ENCODE results near the gene HKDC1.

Gene HKDC1

GRCh38 chr10:69211104-69211503 lies 9.0 kb upstream of the HKDC1 start:
- peaks cover 39% of the 10 kb centered on the region for H3K36me3 Mint-ChIP-seq (ENCODE audit: low read depth)
- H3K4me3 Mint-ChIP-seq = no peak overlapping the region
- H3K27me3 Mint-ChIP-seq (ENCODE audit: low read depth) = no peaks in the 10 kb centered on the region
- H3K9me3 Mint-ChIP-seq = peaks cover 14% of the 10 kb centered on the region
- H3K4me1 Mint-ChIP-seq (ENCODE audit: low read depth) = peaks cover 69% of the 10 kb centered on the region
- H3K27ac Mint-ChIP-seq = no peak overlapping the region

GRCh38 chr10:69211524-69211923 lies 8.6 kb upstream of the HKDC1 start:
- Mint-ChIP-seq H3K4me3 (no peak overlapping the region), H3K27me3 (ENCODE audit: low read depth) (no peaks in the 10 kb centered on the region), H3K27ac (no peak overlapping the region), H3K4me1 (ENCODE audit: low read depth) (peaks cover 69% of the 10 kb centered on the region), H3K36me3 (ENCODE audit: low read depth) (peaks cover 35% of the 10 kb centered on the region), H3K9me3 (peaks cover 14% of the 10 kb centered on the region)

GRCh38 chr10:69213591-69214311 lies 6.4 kb upstream of the HKDC1 start:
- Mint-ChIP-seq H3K4me3 (no peak overlapping the region), H3K27ac (peak overlapping the region; percentile 58), H3K4me1 (ENCODE audit: low read depth) (peaks cover 54% of the 10 kb centered on the region), H3K36me3 (ENCODE audit: low read depth) (peaks cover 13% of the 10 kb centered on the region), H3K27me3 (ENCODE audit: low read depth) (no peaks in the 10 kb centered on the region), H3K9me3 (peaks cover 14% of the 10 kb centered on the region)

GRCh38 chr10:69214666-69215131 lies 5.4 kb upstream of the HKDC1 start:
- Mint-ChIP-seq H3K9me3 (peaks cover 14% of the 10 kb centered on the region), H3K4me1 (ENCODE audit: low read depth) (peaks cover 46% of the 10 kb centered on the region), H3K27ac (no peak overlapping the region), H3K4me3 (peak overlapping the region; percentile 3), H3K27me3 (ENCODE audit: low read depth) (no peaks in the 10 kb centered on the region), H3K36me3 (ENCODE audit: low read depth) (peaks cover 6% of the 10 kb centered on the region)

- Mint-ChIP-seq H3K4me3 (peak overlapping the region; percentile 61), H3K9me3 (peaks cover 14% of the 10 kb centered on the region), H3K27me3 (ENCODE audit: low read depth) (no peaks in the 10 kb centered on the region), H3K36me3 (ENCODE audit: low read depth) (peaks cover 1% of the 10 kb centered on the region), H3K4me1 (ENCODE audit: low read depth) (peaks cover 42% of the 10 kb centered on the region), H3K27ac (peak overlapping the region; percentile 86)
These were observed 4.5 kb upstream of the HKDC1 start for GRCh38 chr10:69215405-69216171.

- no peaks in the 10 kb centered on the region for H3K27me3 Mint-ChIP-seq (ENCODE audit: low read depth)
- H3K27ac Mint-ChIP-seq = no peak overlapping the region
- H3K4me1 Mint-ChIP-seq (ENCODE audit: low read depth) = peaks cover 38% of the 10 kb centered on the region
- H3K9me3 Mint-ChIP-seq = peaks cover 14% of the 10 kb centered on the region
- H3K36me3 Mint-ChIP-seq (ENCODE audit: low read depth) = peaks cover 1% of the 10 kb centered on the region
- H3K4me3 Mint-ChIP-seq = no peak overlapping the region
These were observed 3.5 kb upstream of the HKDC1 start for GRCh38 chr10:69216577-69217118.

GRCh38 chr10:69217119-69217754 lies 2.9 kb upstream of the HKDC1 start:
- Mint-ChIP-seq H3K9me3 (peaks cover 14% of the 10 kb centered on the region), H3K4me1 (ENCODE audit: low read depth) (peaks cover 41% of the 10 kb centered on the region), H3K27ac (no peak overlapping the region), H3K4me3 (no peak overlapping the region), H3K36me3 (ENCODE audit: low read depth) (peaks cover 1% of the 10 kb centered on the region), H3K27me3 (ENCODE audit: low read depth) (no peaks in the 10 kb centered on the region)

GRCh38 chr10:69218831-69219230 lies 1.3 kb upstream of the HKDC1 start:
- no peak overlapping the region for H3K27ac Mint-ChIP-seq
- no peaks in the 10 kb centered on the region for H3K27me3 Mint-ChIP-seq (ENCODE audit: low read depth)
- H3K4me1 Mint-ChIP-seq (ENCODE audit: low read depth) = peaks cover 48% of the 10 kb centered on the region
- peaks cover 1% of the 10 kb centered on the region for H3K36me3 Mint-ChIP-seq (ENCODE audit: low read depth)
- H3K4me3 Mint-ChIP-seq = no peak overlapping the region
- H3K9me3 Mint-ChIP-seq = peaks cover 14% of the 10 kb centered on the region

GRCh38 chr10:69220507-69220906 lies 375 bp downstream of the HKDC1 start:
- peaks cover under 1% of the 10 kb centered on the region for H3K9me3 Mint-ChIP-seq
- H3K4me1 Mint-ChIP-seq (ENCODE audit: low read depth) = peaks cover 41% of the 10 kb centered on the region
- H3K27me3 Mint-ChIP-seq (ENCODE audit: low read depth) = no peaks in the 10 kb centered on the region
- no peaks in the 10 kb centered on the region for H3K36me3 Mint-ChIP-seq (ENCODE audit: low read depth)
- H3K4me3 Mint-ChIP-seq = no peak overlapping the region
- H3K27ac Mint-ChIP-seq = peak overlapping the region; percentile 31

- Mint-ChIP-seq H3K4me1 (ENCODE audit: low read depth) (peaks cover 39% of the 10 kb centered on the region), H3K27ac (peak overlapping the region; percentile 94), H3K9me3 (no peaks in the 10 kb centered on the region), H3K4me3 (peak overlapping the region; percentile 72), H3K36me3 (ENCODE audit: low read depth) (no peaks in the 10 kb centered on the region), H3K27me3 (ENCODE audit: low read depth) (no peaks in the 10 kb centered on the region)
These were observed 2.3 kb downstream of the HKDC1 start for GRCh38 chr10:69222157-69223027.

GRCh38 chr10:69223028-69223342 lies 2.9 kb downstream of the HKDC1 start:
- H3K36me3 Mint-ChIP-seq (ENCODE audit: low read depth) = no peaks in the 10 kb centered on the region
- H3K4me3 Mint-ChIP-seq = peak overlapping the region; percentile 72
- peaks cover 45% of the 10 kb centered on the region for H3K4me1 Mint-ChIP-seq (ENCODE audit: low read depth)
- no peaks in the 10 kb centered on the region for H3K27me3 Mint-ChIP-seq (ENCODE audit: low read depth)
- peak overlapping the region; percentile 94 for H3K27ac Mint-ChIP-seq
- H3K9me3 Mint-ChIP-seq = no peaks in the 10 kb centered on the region

- Mint-ChIP-seq H3K27ac (peak overlapping the region; percentile 81), H3K9me3 (no peaks in the 10 kb centered on the region), H3K36me3 (ENCODE audit: low read depth) (no peaks in the 10 kb centered on the region), H3K4me1 (ENCODE audit: low read depth) (peaks cover 66% of the 10 kb centered on the region), H3K27me3 (ENCODE audit: low read depth) (no peaks in the 10 kb centered on the region), H3K4me3 (peak overlapping the region; percentile 61)
These were observed 4.9 kb downstream of the HKDC1 start for GRCh38 chr10:69224862-69225657.

GRCh38 chr10:69225681-69226080 lies 5.5 kb downstream of the HKDC1 start:
- H3K9me3 Mint-ChIP-seq = no peaks in the 10 kb centered on the region
- peak overlapping the region; percentile 24 for H3K27ac Mint-ChIP-seq
- no peak overlapping the region for H3K4me3 Mint-ChIP-seq

More at GRCh38 chr10:69225681-69226080, 5.5 kb downstream of the HKDC1 start:
- Mint-ChIP-seq H3K27me3 (ENCODE audit: low read depth) (no peaks in the 10 kb centered on the region), H3K4me1 (ENCODE audit: low read depth) (peaks cover 66% of the 10 kb centered on the region), H3K36me3 (ENCODE audit: low read depth) (no peaks in the 10 kb centered on the region)
